HepG2 (cell line): Measurements from ENCODE around the gene STRBP. TPM values are rescaled to one million over a fixed set of nuclear protein-coding genes. Genes with fewer than 3 reads are reported as not detected.

ENCODE experiments used
- AHR ChIP-seq: IDR thresholded peaks from 2 replicates; pipeline ENCODE4 v1.6.1; 2018; ENCODE audit warnings: missing genetic modification reagents, missing compliant biosample characterization
- ATF6 ChIP-seq: sonication (generic); formaldehyde crosslinking; conservative IDR thresholded peaks from 2 replicates; pipeline ENCODE4 v1.4.0; 2020; ENCODE audit warnings: missing genetic modification reagents
- CBFB ChIP-seq: sonication (generic); formaldehyde crosslinking; IDR thresholded peaks from 2 replicates; pipeline ENCODE4 v1.4.0; 2020; ENCODE audit warnings: missing genetic modification reagents
- DNMT3B ChIP-seq: conservative IDR thresholded peaks from 2 replicates; pipeline ENCODE4 v1.6.1; 2016; ENCODE audit warnings: missing biosample characterization, control low read depth
- ELF4 ChIP-seq: sonication (generic); formaldehyde crosslinking; IDR thresholded peaks from 2 replicates; pipeline ENCODE4 v1.5.0; 2020; ENCODE audit warnings: missing genetic modification reagents, mild to moderate bottlenecking, moderate library complexity, borderline replicate concordance
- HNRNPK ChIP-seq: fragments of 200-400 bp; formaldehyde crosslinking; IDR thresholded peaks from 2 replicates; pipeline ENCODE4 v1.6.1; 2018; ENCODE audit warnings: low read length, low read depth, moderate library complexity, mild to moderate bottlenecking; ENCODE audit not compliant: poor library complexity, severe bottlenecking
- KLF6 ChIP-seq: IDR thresholded peaks from 2 replicates; pipeline ENCODE4 v1.8.0; 2016; ENCODE audit warnings: missing biosample characterization, missing genetic modification reagents
- MYNN ChIP-seq: sonication (generic); formaldehyde crosslinking; IDR thresholded peaks from 2 replicates; pipeline ENCODE4 v1.4.0; 2020; ENCODE audit warnings: mild to moderate bottlenecking, low read depth, missing genetic modification reagents
- NR2F2 ChIP-seq: IDR thresholded peaks from 2 replicates; pipeline ENCODE4 v1.6.1; 2012; ENCODE audit warnings: low read depth, inconsistent platforms, borderline replicate concordance
- PHF21A ChIP-seq: sonication (generic); formaldehyde crosslinking; IDR thresholded peaks from 2 replicates; pipeline ENCODE4 v1.5.0; 2020; ENCODE audit warnings: mild to moderate bottlenecking, missing genetic modification reagents
- PRDM15 ChIP-seq: sonication (generic); formaldehyde crosslinking; IDR thresholded peaks from 2 replicates; pipeline ENCODE4 v1.4.0; 2020; ENCODE audit warnings: missing genetic modification reagents
- SMYD3 ChIP-seq: sonication (generic); formaldehyde crosslinking; IDR thresholded peaks from 2 replicates; pipeline ENCODE4 v1.8.1; 2023; ENCODE audit warnings: mild to moderate bottlenecking, missing genetic modification reagents
- ZBTB43 ChIP-seq: sonication (generic); formaldehyde crosslinking; conservative IDR thresholded peaks from 2 replicates; pipeline ENCODE4 v1.4.0; 2020; ENCODE audit warnings: missing genetic modification reagents
- ZKSCAN1 ChIP-seq: fragments of 150-350 bp; IDR thresholded peaks from 2 replicates; pipeline ENCODE4 v1.6.1; 2014; ENCODE audit warnings: low read length
- ZNF326 ChIP-seq: sonication (generic); formaldehyde crosslinking; IDR thresholded peaks from 2 replicates; pipeline ENCODE4 v1.4.0; 2020; ENCODE audit warnings: missing genetic modification reagents, borderline replicate concordance
- ZNF564 ChIP-seq: sonication (generic); formaldehyde crosslinking; IDR thresholded peaks from 2 replicates; pipeline ENCODE4 v1.8.1; 2023; ENCODE audit warnings: mild to moderate bottlenecking, missing genetic modification reagents
- ZSCAN9 ChIP-seq: IDR thresholded peaks from 2 replicates; pipeline ENCODE4 v1.6.1; 2016; ENCODE audit warnings: borderline replicate concordance
- polyA plus RNA-seq, 8 experiments: library from polyadenylated mRNA; depleted of rRNA in 3 of 8; stranded (reverse) in 7 of 8; unstranded in 1 of 8; fragments of >200 nt; fragmentation: Illumina TruSeq in 4 of 8; extraction: Trizol in 4 of 8; gene quantifications; 2 replicates each; pipeline versions ENCODE4 v1.2.1 to v1.2.3, GENCODE V29; 2011 to 2016; ENCODE audit warnings: low read depth in 4 of 8, missing spikeins in 1 of 8, mixed read lengths in 1 of 8; ENCODE audit not compliant: insufficient read depth in 1 of 8
- total RNA-seq, 5 experiments: library from RNA; depleted of rRNA; stranded (reverse); fragments of >200 nt; fragmentation: Illumina TruSeq; extraction: Trizol; gene quantifications; 2 replicates each; pipeline ENCODE4 v1.2.3, GENCODE V29; 2016; ENCODE audit warnings: low read depth in 1 of 5

Gene STRBP
- total and polyA plus RNA-seq, 2 of the 13 experiments (the other 11 are each of a cell fraction or from before 2014, with no cell fraction given) = 14.5 to 38.5 TPM

- TF ChIP-seq PRDM15 (CRISPR knock-in tag) = no peak
- TF ChIP-seq AHR (CRISPR knock-in tag) = no peak
- TF ChIP-seq SMYD3 (CRISPR knock-in tag) = no peak
- peak; percentile 59; the same call in 1 of the 2 replicates for TF ChIP-seq ZKSCAN1
- peak; percentile 49; the same call in 1 of the 2 replicates for TF ChIP-seq ZSCAN9
- TF ChIP-seq KLF6 (CRISPR knock-in tag) = no peak
- TF ChIP-seq DNMT3B (CRISPR knock-in tag) = 0 out of 2 replicates have a peak, but pooled peaks have one; percentile 49
- no peak for TF ChIP-seq ZNF564 (CRISPR knock-in tag)
- no peak for TF ChIP-seq ZNF326 (CRISPR knock-in tag)
- no peak for TF ChIP-seq ATF6
- TF ChIP-seq NR2F2 = peak; percentile 66; the same call in 1 of the 2 replicates
- TF ChIP-seq PHF21A (CRISPR knock-in tag) = peak; percentile 75; the same call in 1 of the 2 replicates
- no peak for TF ChIP-seq CBFB
- no peak for TF ChIP-seq ZBTB43 (CRISPR knock-in tag)
- TF ChIP-seq HNRNPK = no peak
- TF ChIP-seq MYNN (CRISPR knock-in tag) = no peak
- TF ChIP-seq ELF4 = no peak
These were observed 181.0 kb downstream of the STRBP start (continued) for GRCh38 chr9:123087359-123087888.
